Measurements from ENCODE around the gene KISS1R.

Gene KISS1R

GRCh38 chr19:939922-940321 is 22.8 kb downstream of the KISS1R start:
- DNase-seq (ENCODE audit: insufficient read length, low spot score) (no peak), FAIRE-seq (no peak)
- TF ChIP-seq POLR2A (IDR thresholded peaks at IDR 0.05; ENCODE audit: low read depth, low read length), result no peak

GRCh38 chr19:940591-941291 is 23.6 kb downstream of the KISS1R start:
- DNase-seq (ENCODE audit: insufficient read length, low spot score) (peak; percentile 87), FAIRE-seq (no peak)
- TF ChIP-seq POLR2A (IDR thresholded peaks at IDR 0.05; ENCODE audit: low read depth, low read length), result no peak

GRCh38 chr19:941292-942132 is 24.4 kb downstream of the KISS1R start:
- no peak for TF ChIP-seq POLR2A (IDR thresholded peaks at IDR 0.05; ENCODE audit: low read depth, low read length)
- FAIRE-seq (no peak), DNase-seq (ENCODE audit: insufficient read length, low spot score) (no peak)

- no peak for TF ChIP-seq POLR2A (IDR thresholded peaks at IDR 0.05; ENCODE audit: low read depth, low read length)
- DNase-seq (ENCODE audit: insufficient read length, low spot score), result no peak
- FAIRE-seq, result no peak
Measured at GRCh38 chr19:942133-942645, 25.1 kb downstream of the KISS1R start.

GRCh38 chr19:943551-944170 is 26.5 kb downstream of the KISS1R start:
- DNase-seq (ENCODE audit: insufficient read length, low spot score) (no peak), FAIRE-seq (no peak)
- TF ChIP-seq POLR2A (IDR thresholded peaks at IDR 0.05; ENCODE audit: low read depth, low read length), result no peak

GRCh38 chr19:944171-944567 is 27.0 kb downstream of the KISS1R start:
- DNase-seq (ENCODE audit: insufficient read length, low spot score) (no peak), FAIRE-seq (no peak)
- TF ChIP-seq POLR2A (IDR thresholded peaks at IDR 0.05; ENCODE audit: low read depth, low read length), result no peak

- no peak for FAIRE-seq
- DNase-seq (ENCODE audit: insufficient read length, low spot score), result no peak
- no peak for TF ChIP-seq POLR2A (IDR thresholded peaks at IDR 0.05; ENCODE audit: low read depth, low read length)
Measured at GRCh38 chr19:944663-945241, 27.6 kb downstream of the KISS1R start.

GRCh38 chr19:945401-946252 is 28.5 kb downstream of the KISS1R start:
- FAIRE-seq, result no peak
- TF ChIP-seq POLR2A (IDR thresholded peaks at IDR 0.05; ENCODE audit: low read depth, low read length), result no peak
- no peak for DNase-seq (ENCODE audit: insufficient read length, low spot score)

- FAIRE-seq (no peak), DNase-seq (ENCODE audit: insufficient read length, low spot score) (no peak)
- no peak for TF ChIP-seq POLR2A (IDR thresholded peaks at IDR 0.05; ENCODE audit: low read depth, low read length)
Measured at GRCh38 chr19:947090-947706, 30.1 kb downstream of the KISS1R start.

- no peak for DNase-seq (ENCODE audit: insufficient read length, low spot score)
- no peak for TF ChIP-seq POLR2A (IDR thresholded peaks at IDR 0.05; ENCODE audit: low read depth, low read length)
- no peak for FAIRE-seq
Measured at GRCh38 chr19:947707-948539, 30.8 kb downstream of the KISS1R start.

GRCh38 chr19:948842-949496 is 31.8 kb downstream of the KISS1R start:
- TF ChIP-seq POLR2A (IDR thresholded peaks at IDR 0.05; ENCODE audit: low read depth, low read length), result no peak
- FAIRE-seq (no peak), DNase-seq (ENCODE audit: insufficient read length, low spot score) (no peak)
